Stimulated activated CD4-positive, alpha-beta T cell treated with anti-CD3 and anti-CD28 coated beads, Interleukin-12 subunit alpha, Interleukin-12 subunit beta, amount 100 ng/mL, for 48 hours (primary cell): Measurements from ENCODE around the gene BPIFA2.
"Not testable (repeated sequence)": the region's sequence is repeated elsewhere in the genome, so short reads cannot be mapped to it uniquely, and the experiment has no call there.

Experiments used
- DNase-seq, 3 donors: peaks; one replicate each; pipeline ENCODE4 v3.0.0-alpha.2; 2020; ENCODE audit warnings: low read depth in 2 of 3, low spot score in 1 of 3

Gene BPIFA2

GRCh38 chr20:33167859-33168258, at the start of gene BPIFA2:
Gene BPIFA2, plus strand, starts transcription at chr20:33168159. Its CDS starts 987 bp downstream, at chr20:33169146.
- DNase-seq = no peak

DNA sequence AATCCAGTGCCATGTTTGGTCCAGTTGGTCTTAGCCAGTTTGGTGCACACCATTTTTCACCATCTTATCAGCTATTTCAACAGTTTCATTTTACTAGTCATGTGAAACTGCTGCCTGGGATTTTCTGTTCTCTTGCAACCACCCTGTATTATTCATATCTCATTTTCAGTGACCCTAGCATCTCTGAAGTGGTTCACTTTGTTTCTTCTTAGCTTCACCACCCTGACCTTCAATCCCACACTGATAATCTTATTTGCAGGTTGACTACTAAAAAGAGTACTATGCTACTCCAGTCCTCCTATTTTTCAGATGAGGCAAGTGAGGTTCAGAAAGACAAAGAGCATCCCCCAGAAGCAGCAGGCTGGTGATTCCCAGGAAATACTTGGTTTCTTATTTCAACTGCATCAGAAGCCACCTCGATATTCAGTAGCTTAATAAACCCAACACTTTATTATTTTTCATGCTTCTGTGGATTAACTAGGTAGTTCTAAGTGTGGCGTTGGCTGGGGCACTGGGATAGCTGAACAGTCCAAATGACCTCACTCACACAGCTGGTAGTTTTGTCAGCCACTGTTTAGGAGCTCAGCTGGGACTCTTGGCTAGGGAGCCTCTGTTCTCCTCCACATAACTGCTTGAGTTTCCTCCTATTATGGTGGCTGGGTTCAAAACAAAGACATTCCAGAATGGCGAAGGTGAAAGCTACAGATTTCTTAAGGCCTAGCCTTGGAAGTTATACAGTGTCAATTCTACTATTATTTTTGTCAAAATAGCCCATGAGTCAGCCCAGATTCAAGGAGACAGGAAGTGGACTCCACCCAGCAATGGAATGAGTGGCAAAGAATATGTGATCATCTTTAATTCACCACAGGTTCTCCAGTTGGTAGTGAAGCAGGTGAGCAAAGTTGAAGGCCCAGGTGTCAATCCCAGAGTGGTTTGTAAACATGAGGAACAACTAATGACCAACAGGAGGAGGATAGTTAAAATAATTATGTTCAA, 47.9 kb upstream of the BPIFA2 start:
- DNase-seq = no peak

GRCh38 chr20:33120934-33121333, 47.0 kb upstream of the BPIFA2 start:
- no peak for DNase-seq

GRCh38 chr20:33122297-33122696, 45.7 kb upstream of the BPIFA2 start:
- not testable (repeated sequence) for DNase-seq

DNA sequence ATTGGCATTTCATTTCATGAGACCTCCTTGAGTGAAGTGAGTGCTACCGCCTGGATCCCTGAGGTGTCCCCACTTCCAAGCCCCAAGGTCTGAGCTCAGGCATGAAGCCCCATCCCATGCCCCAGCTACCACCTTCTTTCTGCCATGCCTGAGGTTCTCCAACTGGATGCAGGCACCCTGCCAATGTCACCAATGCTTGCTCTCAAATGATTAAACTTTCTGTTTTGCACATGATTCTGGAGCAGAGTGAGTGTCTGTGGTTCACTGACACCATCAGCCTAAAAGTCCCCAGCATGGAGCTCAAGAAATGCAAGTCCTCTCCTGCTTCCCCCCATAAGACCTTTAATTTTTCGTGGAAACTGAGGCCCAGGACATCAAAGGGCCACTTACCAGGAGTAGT, 43.7 kb upstream of the BPIFA2 start:
- no peak for DNase-seq

DNA sequence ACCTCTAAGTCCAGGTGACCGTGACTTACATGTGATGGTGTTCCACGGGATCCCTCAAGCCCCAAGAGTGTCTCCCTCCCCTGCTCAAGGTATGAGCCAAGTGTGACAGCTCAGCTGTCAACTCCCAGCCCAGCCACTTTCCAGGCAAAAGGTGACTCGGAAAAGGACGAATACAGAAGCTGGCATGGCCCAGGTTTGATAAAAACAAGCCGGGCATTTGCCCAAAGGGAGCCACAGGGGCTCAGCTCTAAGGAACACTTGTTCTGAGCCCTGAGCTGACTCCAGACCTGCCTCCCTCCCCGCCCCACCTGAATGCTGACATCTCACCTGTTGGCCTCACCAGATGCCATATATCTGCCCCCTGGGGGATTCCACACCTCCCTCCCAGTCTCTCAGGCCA, 43.0 kb upstream of the BPIFA2 start:
- no peak for DNase-seq

DNA sequence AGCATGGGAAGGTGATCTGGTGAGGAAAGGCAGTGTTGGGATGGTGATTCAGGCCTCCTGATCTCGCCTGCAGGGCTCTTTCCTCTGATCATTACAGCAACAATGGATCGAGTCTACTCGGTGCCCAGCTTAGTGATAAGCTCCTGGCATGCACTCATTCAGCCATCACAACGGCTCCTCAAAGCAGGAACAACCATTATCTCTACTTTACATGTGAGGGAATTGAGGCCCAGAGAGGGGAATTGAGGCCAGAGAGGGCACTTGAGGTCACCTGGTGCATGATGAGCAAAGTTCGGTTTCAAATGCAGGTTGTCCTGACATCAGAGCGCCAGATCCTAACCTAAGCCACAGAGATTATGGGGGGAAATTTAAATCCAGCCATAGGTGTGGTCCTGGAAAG, 42.0 kb upstream of the BPIFA2 start:
- DNase-seq = no peak

DNA sequence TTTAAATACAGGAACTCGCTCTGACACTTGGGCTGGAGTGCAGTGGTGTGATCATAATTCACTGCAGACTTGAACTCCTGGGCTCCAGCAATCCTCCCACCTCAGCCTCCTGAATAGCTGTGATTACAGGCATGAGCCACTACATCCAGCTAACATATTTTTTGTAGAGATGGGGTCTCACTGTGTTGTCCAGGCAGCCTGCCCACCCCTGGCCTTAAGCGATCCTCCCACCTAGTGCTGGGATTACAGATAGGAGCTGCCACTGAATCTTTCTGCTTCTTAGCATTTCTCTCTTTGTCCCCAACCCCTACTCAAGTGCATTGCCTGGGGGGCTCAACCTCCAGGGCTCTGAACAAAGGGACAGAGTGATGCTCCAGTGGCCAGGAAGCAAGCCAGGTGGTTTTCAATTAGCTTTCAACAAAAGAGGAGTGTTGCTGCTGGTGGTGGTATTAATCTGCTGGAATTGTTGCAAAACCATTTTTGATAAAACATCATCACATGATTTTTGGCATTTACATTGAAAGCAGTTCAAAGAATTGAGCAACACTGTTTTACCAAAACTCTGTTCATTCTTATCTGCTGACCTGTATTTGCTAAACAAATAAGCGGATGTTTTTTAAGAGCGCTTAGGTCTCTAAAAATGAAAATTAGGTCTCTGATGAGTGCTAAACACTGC, 40.4 kb upstream of the BPIFA2 start:
- no peak for DNase-seq

- DNase-seq = no peak
Observed at GRCh38 chr20:33130568-33131061, 37.3 kb upstream of the BPIFA2 start.

GRCh38 chr20:33131949-33132473, 35.9 kb upstream of the BPIFA2 start:
- DNase-seq = no peak

DNA sequence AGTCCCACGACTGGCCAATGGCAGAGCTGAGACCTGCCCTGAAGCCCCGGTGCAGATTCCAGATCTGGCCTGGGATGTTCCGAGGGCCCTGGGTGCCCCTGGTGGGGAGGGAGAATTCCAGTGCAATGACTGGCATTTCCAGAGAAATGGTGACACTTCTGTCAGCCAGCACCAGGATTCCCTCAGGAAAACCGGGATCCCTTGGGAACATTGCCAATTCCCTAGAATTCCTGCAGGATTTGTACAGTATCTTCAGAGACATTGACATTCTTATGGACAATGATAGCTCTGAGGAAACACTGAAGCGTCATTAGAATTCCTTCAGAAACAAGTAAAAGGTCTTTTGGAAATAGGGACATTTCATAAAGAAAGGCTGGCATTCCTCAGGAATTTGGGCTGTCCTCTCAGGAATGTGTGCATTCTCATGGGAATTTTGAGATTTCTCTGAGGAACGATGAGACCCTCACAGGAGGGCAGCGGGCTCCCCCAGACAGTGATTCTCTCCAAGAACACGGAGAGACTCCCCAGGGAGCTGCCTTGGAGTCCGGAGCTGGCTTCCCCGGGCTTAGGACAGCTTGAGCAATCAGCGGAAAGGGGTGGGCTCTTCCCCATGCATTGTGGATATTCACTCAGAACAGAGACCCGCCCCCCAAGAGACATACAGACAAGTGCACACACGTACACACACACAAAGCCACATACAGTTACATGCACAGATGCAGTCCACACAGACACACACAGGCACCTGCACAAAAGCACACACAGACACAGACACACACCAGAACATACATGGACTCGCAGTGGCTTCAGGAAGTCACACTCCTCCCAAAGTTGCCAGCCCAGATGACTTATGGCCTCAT, 35.2 kb upstream of the BPIFA2 start:
- no peak for DNase-seq

DNA sequence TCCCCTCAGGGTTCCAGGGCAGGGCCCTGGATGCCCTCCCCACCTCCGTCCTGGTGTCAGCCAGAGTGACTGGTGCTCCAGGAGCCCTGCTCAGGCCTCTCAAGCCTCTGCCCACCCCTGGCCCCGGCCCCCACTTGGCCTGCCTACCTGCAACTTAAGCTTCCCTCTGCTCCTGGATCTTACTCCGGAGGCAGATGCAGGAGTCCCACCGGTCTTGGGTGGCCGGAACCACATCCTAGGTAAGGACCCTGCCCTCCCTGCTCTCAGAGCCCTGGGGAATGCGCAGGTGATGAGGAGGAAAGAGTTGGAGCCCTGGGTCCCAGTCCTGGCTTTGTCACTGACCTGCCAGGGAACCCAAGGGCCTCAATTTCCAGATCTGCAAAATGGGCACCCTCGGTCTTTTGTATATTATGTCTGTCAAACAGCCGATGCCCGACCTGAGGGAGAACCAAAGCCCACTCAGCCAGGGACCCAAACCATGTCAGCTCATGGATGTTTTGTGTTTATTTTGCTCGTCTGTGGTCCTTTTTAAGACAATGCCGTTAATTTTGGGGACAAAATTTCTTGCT, 34.5 kb upstream of the BPIFA2 start:
- DNase-seq = no peak

GRCh38 chr20:33137195-33137594, 30.8 kb upstream of the BPIFA2 start:
- no peak for DNase-seq

GRCh38 chr20:33139467-33139866, 28.5 kb upstream of the BPIFA2 start:
- no peak for DNase-seq

DNA sequence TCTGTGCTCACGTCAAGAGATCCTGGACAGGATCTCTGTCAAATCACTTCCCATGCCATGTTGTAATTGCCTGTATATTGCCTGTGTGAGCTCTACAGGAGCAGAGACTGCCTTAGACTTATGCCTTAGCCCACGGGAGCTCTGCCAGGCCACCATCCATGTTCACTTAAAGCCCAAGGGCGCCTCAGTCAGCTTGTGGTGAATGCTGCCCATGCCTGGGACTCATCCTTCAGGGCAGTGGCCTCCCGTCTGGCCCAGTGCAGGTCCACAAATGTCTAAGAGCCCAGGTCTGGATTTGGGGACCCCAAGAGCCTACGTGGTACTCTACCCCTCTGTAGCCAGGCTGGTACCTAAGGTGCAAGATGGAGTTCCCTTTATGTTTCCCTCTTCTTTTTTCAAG, 22.4 kb upstream of the BPIFA2 start:
- DNase-seq = no peak

DNA sequence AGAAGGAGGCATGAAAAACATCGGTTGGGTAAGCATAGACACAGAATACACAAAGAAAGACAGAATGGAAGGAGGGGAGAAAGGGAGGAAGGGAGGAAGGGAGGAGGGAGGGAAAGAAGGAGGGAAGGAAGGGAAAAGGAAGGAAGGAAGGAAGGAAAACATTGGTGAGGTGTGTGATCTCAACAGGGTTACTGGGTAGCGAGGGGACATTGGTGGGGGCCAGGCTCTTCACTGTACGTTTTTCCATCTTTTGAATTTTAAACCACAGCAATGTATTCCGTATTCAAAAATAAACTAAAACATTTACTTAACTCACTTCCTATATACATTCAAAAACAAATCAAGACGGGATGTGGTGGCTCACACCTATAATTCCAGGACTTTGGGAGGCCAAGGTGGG, 20.7 kb upstream of the BPIFA2 start:
- no peak for DNase-seq

GRCh38 chr20:33148040-33148439, 19.9 kb upstream of the BPIFA2 start:
- DNase-seq = no peak

GRCh38 chr20:33154252-33154651, 13.7 kb upstream of the BPIFA2 start:
- DNase-seq = no peak

DNA sequence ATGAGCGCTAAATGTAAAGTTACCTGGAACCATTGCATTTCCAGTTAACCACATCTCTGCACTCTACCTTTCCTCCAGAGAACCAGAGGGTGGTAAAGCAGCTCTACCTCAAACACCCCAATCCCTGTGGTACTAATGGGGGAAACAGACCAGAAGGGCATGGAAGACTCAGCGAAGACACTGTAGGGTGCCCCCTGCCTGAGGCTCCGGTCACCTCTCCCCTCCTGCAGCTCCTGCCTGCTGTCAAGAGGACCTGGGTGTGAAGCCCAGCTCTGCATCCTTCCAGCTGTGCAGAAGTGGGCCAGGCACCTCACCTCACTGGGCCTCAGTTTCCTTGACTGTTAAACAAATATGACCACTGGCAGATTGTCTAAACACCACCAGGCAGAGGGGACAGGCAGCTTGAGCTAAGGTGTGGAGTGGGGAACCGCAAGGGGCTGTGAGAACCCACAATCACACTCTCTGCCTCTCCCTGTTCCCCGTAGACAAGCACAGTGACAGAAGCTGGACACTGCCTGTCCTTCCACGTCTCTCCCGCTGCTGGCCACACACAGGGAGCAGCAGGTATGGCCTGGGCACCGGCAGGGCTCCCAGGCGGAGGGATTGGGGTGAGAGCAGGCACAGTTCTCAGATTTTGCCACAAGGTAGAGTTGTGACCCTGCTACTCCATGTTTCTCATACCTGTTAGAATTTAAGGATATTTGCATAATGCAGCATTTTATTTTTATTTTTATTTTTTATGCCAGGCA, 9.1 kb upstream of the BPIFA2 start:
- DNase-seq = no peak

- DNase-seq = no peak
Observed at GRCh38 chr20:33159713-33160112, 8.2 kb upstream of the BPIFA2 start.
